GM19240 (cell line): ENCODE results near the gene CLASP1.

Experiments
- DNase-seq: peaks from one replicate; pipeline ENCODE4 v3.0.0; 2011; ENCODE audit warnings: low spot score; ENCODE audit not compliant: insufficient read length

Gene CLASP1

GRCh38 chr2:121429119-121429903 lies 220.0 kb downstream of the CLASP1 start:
- no peak for DNase-seq

GRCh38 chr2:121427187-121427689 lies 222.0 kb downstream of the CLASP1 start:
- no peak for DNase-seq

DNA sequence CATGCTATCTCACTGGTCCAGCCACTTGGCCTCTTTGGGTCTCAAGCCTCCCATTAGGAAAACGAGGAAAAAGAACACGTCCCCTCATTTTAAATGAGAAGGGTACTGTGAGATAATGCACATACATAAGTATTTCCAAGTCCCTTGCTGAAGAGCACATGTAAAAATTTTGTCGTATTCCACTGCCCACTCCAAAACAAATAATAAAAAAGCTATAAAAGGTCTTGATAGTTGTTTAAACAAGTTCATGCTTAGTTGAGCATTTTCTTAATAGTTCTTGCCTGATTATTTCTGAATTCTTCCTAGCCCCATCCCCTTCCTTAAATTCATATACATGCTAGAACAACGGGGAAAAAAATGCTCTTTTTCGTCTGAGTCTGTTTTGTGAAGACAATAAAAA lies 228.8 kb downstream of the CLASP1 start:
- no peak for DNase-seq

DNA sequence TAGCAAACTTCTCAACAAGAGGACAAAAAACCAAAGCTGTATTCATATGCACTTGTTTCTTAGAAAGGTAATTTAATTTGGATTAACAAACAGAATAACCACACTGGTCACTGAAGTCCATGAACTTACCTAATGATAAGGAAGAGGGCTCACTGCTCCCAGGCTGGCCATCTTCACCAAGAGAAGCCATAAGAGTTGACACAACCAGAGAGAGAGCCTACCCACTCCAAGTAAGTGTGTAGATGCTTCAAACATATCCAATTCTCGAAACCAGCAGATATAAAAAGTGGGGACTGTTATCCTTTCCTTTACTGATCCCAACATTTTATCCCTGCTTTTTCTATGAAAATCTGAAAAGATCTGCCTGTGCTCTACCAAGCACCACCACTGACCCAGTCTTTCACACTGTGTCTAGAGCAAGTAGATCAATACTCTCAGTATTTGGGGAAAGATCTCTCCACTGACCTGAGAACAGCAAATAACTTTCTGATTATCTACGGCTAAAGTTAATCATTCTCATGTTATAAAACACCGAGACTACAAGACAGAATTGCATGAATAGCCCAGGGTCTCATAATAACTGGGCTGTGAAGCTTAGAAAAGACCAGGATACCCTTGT lies 230.1 kb downstream of the CLASP1 start:
- DNase-seq, result no peak

DNA sequence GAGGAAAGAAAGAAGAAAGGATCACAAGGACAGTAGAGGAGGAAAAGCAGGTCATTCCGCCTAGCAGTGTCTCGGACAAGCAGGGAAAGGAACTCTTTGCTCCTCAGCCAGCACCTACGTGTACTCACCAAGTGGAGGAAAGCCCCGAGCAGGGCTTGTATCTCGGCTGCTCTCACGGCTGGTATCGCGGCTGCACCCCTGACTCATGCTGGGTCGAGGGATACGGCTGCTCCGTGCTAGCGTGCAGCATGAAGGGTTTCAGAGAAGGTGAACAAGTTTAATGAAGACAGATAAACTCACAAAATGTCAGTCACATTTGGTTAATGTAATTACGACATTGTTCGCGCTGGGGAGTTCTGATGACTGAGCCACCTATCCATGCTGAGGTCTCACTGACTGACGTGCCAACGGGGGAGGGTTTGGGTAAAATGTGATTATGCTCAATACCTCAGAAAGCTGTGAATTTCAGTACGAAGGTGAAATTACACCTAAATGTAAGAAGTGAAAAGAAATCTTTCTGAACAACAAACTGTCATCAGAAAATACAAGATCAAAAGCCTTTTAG lies 230.7 kb downstream of the CLASP1 start:
- DNase-seq, result no peak

DNA sequence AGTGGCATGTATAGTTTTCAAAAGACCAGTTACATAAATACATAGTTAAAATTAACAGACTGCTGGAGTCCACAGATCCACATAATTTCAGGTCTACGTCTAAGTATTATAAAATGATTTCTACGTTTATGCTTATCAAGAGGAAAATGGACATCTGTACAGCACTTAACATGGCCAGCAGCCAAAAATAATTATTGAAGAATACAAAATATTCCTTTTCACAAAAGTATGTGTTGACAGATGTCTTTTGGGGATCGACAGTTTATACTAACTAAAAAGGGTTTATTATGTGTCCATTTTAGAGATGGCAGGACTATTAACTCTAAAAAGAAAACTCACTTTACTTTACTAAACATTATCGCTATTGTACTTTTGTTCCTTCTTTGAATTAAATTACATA lies 231.4 kb downstream of the CLASP1 start:
- DNase-seq, result no peak

GRCh38 chr2:121415727-121416126 lies 233.5 kb downstream of the CLASP1 start:
- no peak for DNase-seq

- no peak for DNase-seq
These were observed 236.9 kb downstream of the CLASP1 start for GRCh38 chr2:121412349-121412748.

DNA sequence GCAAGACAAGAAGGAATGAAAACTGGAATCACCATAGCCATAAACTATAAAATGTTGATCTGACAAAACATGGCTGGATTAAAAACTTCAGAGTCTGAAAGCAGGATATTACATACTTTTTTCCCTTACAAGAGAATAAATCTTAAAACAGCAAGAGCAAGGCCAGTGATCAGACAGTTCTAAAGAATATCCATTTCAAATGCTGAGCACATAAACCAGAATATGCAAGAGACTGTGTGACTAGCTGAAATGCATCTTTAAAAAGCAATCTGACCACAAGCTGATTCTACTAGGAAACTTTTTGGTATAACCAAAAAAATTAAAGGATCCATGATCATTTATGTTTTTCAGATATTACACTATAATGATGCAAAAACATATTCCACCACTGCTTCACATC lies 239.3 kb downstream of the CLASP1 start:
- no peak for DNase-seq

- no peak for DNase-seq
These were observed 239.9 kb downstream of the CLASP1 start for GRCh38 chr2:121409388-121409787.

GRCh38 chr2:121408641-121409040 lies 240.6 kb downstream of the CLASP1 start:
- DNase-seq, result no peak

DNA sequence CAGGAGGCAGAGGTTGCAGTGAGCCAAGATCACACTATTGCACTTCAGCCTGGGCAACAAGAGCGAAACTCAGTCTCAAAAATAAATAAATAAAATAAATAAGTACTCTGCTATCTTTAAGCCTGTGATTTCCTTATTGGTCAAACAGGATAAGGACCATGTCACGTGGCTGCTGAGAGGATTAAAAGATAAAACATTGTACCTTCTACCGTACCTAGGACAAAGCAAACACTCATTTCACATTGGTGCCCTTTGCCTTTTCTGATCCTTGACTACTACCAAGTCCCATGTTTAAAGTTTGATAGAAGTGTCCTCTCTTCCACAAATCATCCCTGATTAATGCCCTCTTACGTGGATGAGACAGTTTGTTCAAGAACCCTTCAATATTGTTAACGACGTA lies 244.0 kb downstream of the CLASP1 start:
- DNase-seq, result no peak

DNA sequence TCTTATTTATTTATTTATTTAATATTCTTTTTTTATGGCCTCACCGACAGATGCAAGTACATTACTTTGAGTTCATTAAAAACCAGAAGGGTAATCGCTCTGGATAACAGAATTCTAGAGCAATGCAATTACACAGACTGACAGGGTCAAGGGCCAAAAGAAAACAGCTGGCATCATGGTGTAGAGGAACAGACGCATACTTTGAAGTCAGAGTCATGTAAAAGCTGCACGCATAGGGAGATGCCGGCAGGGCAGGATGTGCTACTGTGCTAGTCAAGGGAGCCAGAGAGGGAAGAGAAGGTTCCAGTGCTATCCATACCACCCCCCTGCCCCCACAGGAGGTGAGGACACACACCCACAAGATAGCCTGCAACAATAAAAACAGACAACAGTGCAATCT lies 249.1 kb downstream of the CLASP1 start:
- no peak for DNase-seq

DNA sequence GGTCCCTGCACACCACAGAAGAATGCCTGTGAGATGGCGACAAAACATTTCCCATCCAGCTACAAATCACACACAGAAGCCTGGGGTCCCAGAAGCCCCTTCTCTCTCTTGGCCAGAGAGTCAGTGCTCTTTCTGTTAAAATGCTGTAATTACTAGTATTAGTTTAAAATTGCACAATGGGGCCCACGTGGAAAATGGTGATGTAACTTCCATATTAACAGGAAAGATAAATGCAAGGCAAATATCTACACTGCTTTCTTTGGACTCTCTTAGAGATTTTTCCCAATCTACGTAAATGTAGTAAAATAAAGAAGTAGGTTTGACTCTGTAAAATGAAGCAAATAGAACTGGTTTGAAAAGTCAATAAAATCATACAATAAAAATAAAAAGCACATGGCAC lies 250.4 kb downstream of the CLASP1 start:
- no peak for DNase-seq

- DNase-seq, result no peak
These were observed 259.1 kb downstream of the CLASP1 start for GRCh38 chr2:121390082-121390692.

DNA sequence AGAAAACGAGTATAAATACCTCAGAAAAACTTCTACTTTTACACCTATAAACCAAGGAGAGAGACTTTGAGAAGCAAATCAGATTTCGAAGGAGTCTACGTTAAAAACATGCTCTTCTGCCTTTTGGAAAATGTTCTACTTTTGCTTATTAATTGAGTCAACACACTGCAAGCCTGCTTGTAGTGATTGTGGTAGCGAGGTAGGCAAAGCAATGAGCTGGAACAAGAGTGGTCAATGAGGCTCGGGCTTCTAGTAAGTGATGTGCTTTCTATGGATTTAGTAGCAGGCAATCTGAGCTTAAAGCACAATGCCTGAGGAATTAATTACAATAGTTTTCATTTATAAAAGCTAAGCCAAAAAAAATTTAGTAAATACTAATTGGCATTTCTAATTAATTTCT lies 260.9 kb downstream of the CLASP1 start:
- no peak for DNase-seq

DNA sequence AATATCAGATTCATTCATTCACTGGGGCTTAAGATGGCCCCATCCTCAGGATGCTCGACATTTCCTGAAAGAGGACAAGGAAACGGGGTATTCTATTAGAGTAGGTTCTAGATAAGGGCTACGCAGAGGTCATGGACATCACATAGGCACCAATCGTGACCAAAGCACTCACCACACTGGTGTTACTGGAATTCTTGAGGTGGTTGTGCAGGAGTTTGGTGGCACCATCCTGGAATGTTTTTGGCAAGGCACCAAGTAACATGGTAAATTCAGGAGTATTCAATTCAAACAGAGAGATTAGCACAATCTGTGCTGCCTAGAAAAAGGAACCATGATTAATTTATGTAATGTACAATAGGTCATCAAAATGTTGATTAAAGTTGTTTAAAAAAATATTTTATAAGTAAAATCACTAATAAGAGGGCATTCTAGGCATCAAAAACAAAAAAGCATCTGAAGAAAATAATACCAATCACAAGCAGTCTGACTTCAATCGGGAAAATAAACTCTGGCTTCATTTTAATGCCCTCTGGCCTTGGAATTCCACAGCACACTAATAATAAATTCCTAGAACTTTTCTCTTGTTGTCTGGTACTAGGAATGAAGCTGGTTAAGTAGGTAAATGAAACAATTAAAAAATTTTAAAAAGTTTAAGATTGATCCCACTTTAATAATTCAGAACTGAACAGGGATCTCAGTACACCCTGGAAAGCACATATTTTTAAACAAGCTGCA lies 261.5 kb downstream of the CLASP1 start:
- no peak for DNase-seq

DNA sequence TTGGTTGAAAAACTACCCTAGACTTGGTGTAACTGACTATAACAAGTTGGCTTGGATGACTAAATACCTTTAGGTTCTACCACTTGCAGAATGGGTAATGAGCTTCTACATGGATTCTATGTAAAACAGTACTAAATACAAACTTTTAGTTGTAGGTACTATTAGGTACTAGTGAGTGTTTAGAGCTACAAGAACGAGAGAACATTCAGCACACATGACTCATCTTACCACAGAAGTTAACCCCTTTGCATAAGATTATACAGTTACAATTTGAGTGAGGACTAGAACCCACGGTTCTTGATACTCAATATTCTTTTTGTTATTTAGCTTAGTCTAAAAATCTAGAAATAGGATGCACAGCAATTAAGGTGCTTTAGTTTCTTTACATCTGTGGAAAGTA lies 262.6 kb downstream of the CLASP1 start:
- no peak for DNase-seq

- DNase-seq, result no peak
These were observed 263.2 kb downstream of the CLASP1 start for GRCh38 chr2:121386102-121386501.

- DNase-seq, result no peak
These were observed 266.5 kb downstream of the CLASP1 start for GRCh38 chr2:121382744-121383143.

- DNase-seq, result no peak
These were observed 271.6 kb downstream of the CLASP1 start for GRCh38 chr2:121377646-121378045.
